Gastrocnemius medialis (tissue), 4 donors: Measurements from ENCODE around the gene AMIGO1. TPM values are rescaled to one million over a fixed set of nuclear protein-coding genes. Genes with fewer than 3 reads are reported as not detected.
"Not testable (repeated sequence)": the region's sequence is repeated elsewhere in the genome, so short reads cannot be mapped to it uniquely, and the experiment has no call there.

Source experiments
- ATAC-seq, 2 donors: fragments of 150-250 bp; one replicate each; pipeline ENCODE4 v1.9.1; 2016
- DNase-seq, 2 donors: peaks; one replicate each; pipeline ENCODE4 v3.0.0-alpha.2; 2019
- H3K27ac ChIP-seq, 4 donors: fragments of 200-600 bp; sonication (generic); 1 replicate in 1 of 4; 2 replicates in 3 of 4; pipeline ENCODE4 v1.5.1; 2016 to 2018; ENCODE audit warnings: mild to moderate bottlenecking in 2 of 4, moderate library complexity in 1 of 4
- H3K27me3 ChIP-seq, 3 donors: fragments of 200-600 bp; sonication (generic) in 2 of 3; 1 replicate in 1 of 3; 2 replicates in 2 of 3; pipeline versions ENCODE4 v1.5.1 to v1.6.0; 2016 to 2019; ENCODE audit warnings: mild to moderate bottlenecking in 1 of 3, moderate library complexity in 1 of 3
- H3K36me3 ChIP-seq, 2 donors: fragments of 200-600 bp; sonication (generic) in 1 of 2; one replicate each; pipeline ENCODE4 v1.5.1; 2017 to 2018
- H3K4me1 ChIP-seq, 2 donors: fragments of 200-600 bp; sonication (generic) in 1 of 2; one replicate each; pipeline ENCODE4 v1.5.1; 2016 to 2017; ENCODE audit warnings: mild to moderate bottlenecking in 2 of 2
- H3K4me3 ChIP-seq, 4 donors: fragments of 200-600 bp; sonication (generic) in 3 of 4; 1 replicate in 1 of 4; 2 replicates in 3 of 4; pipeline ENCODE4 v1.5.1; 2016 to 2019; ENCODE audit warnings: mild to moderate bottlenecking in 2 of 4
- H3K9me3 ChIP-seq, 3 donors: fragments of 200-600 bp; sonication (generic) in 2 of 3; 1 replicate in 1 of 3; 2 replicates in 2 of 3; pipeline ENCODE4 v1.5.1; 2016 to 2019
- POLR2A ChIP-seq, 2 donors: fragments of 450-650 bp; IDR thresholded peaks; one replicate each; pipeline ENCODE4 v1.6.1; 2017; ENCODE audit warnings: antibody characterized with exemption in 2 of 2, mild to moderate bottlenecking in 2 of 2, moderate library complexity in 2 of 2
- in situ Hi-C, 4 donors: fragments of 200-750 bp; cut with MboI; loops; one replicate each; pipeline versions ENCODE4 v1.15.0 to v1.8.0; 2017; ENCODE audit warnings: low sequenced_read_pairs in 4 of 4
- intact Hi-C: fragments of 100-400 bp; cut with DNase I; formaldehyde crosslinking; loops from one replicate; pipeline ENCODE4 v1.15.1; 2023; ENCODE audit warnings: low total_unique reads
- total RNA-seq, 4 donors: library from RNA; depleted of rRNA; stranded (reverse); fragments of >200 nt; gene quantifications; one replicate each; pipeline versions ENCODE4 v1.1.0 to v1.2.3, GENCODE V29; 2016
- TF ChIP-seq, protein P1 (sequence below), 5 experiments: fragments of 450-650 bp in 3 of 5; fragments of 200-600 bp in 2 of 5; sonication (generic) in 2 of 5; IDR thresholded peaks in 4 of 5; conservative IDR thresholded peaks in 1 of 5; 1 replicate in 4 of 5; 2 replicates in 1 of 5; pipeline ENCODE4 v1.5.1; 2016 to 2019; ENCODE audit warnings: antibody characterized with exemption in 5 of 5, mild to moderate bottlenecking in 3 of 5, moderate library complexity in 3 of 5

The AMIGO1 gene
- total RNA-seq, 4 donors from 2014 or later, result 8.6 to 20.9 (median 15.1) TPM

GRCh38 chr1:109475261-109475660 is 34.3 kb downstream of the AMIGO1 start:
- in situ Hi-C loops, result no loop called here
- no peak overlapping the region for H3K4me3 ChIP-seq
- intact Hi-C loops, result no loop called here
- no peak for TF ChIP-seq POLR2A (IDR thresholded peaks at IDR 0.05)
- TF ChIP-seq, protein P1, sequence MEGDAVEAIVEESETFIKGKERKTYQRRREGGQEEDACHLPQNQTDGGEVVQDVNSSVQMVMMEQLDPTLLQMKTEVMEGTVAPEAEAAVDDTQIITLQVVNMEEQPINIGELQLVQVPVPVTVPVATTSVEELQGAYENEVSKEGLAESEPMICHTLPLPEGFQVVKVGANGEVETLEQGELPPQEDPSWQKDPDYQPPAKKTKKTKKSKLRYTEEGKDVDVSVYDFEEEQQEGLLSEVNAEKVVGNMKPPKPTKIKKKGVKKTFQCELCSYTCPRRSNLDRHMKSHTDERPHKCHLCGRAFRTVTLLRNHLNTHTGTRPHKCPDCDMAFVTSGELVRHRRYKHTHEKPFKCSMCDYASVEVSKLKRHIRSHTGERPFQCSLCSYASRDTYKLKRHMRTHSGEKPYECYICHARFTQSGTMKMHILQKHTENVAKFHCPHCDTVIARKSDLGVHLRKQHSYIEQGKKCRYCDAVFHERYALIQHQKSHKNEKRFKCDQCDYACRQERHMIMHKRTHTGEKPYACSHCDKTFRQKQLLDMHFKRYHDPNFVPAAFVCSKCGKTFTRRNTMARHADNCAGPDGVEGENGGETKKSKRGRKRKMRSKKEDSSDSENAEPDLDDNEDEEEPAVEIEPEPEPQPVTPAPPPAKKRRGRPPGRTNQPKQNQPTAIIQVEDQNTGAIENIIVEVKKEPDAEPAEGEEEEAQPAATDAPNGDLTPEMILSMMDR (IDR thresholded peaks at IDR 0.05 in 4 of 5, conservative IDR thresholded peaks at IDR 0.05 in 1 of 5), result no peak
- DNase-seq (no peak), ATAC-seq (no peak)
- no peaks in the 10 kb centered on the region for H3K27me3 ChIP-seq
- no peaks in the 10 kb centered on the region for H3K9me3 ChIP-seq
- H3K4me1 ChIP-seq, result peaks cover 55 to 75% of the 10 kb centered on the region in 2 donors
- peak overlapping the region; percentile 93 to 100 (median 97) for H3K27ac ChIP-seq
- peaks cover 0 to 44% of the 10 kb centered on the region in 2 donors for H3K36me3 ChIP-seq

- DNase-seq (no peak), ATAC-seq (no peak)
- Histone ChIP-seq H3K36me3 (peaks cover 0 to 38% of the 10 kb centered on the region in 2 donors), H3K4me3 (no peak overlapping the region), H3K27ac (peak overlapping the region; percentile 93 to 100 (median 97)), H3K4me1 (peaks cover 56 to 75% of the 10 kb centered on the region in 2 donors), H3K9me3 (no peaks in the 10 kb centered on the region), H3K27me3 (no peaks in the 10 kb centered on the region)
- TF ChIP-seq, protein P1 (IDR thresholded peaks at IDR 0.05 in 4 of 5, conservative IDR thresholded peaks at IDR 0.05 in 1 of 5), result no peak
- no peak for TF ChIP-seq POLR2A (IDR thresholded peaks at IDR 0.05)
- intact Hi-C loops (no loop called here), in situ Hi-C loops (no loop called here)
Measured at GRCh38 chr1:109474697-109475096, 34.8 kb downstream of the AMIGO1 start.

DNA sequence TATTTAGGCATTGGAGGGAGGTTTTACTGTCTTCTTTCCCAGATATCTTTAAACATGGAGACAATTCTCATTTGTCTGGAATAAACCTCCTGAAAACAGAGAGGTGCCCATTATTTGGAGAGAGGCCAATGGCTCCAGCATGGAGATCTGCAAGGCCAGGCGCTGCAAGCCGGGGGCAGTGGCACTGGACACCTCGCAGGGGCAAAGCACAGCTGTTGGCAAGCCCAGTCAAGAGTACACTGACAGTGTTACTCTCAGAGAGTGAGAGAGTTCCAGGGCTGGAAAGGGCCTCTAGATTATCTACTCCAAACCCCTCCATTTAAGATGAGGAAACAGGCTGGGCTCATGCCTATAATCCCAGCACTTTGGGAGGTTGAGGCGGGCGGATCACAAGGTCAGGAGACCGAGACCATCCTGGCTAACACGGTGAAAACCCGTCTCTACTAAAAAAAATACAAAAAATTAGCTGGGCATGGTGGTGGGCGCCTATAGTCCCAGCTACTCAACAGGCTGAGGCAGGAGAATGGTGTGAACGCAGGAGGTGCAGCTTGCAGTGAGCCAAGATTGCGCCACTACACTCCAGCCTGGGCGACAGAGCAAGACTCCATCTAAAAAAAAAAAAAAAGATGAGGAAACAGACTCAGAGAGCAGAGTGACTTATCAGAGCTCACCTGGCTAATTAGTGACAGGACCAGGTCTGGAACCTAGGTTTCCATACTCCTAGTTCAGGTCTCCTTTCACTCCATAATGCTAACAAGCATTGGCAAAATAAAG is 36.1 kb downstream of the AMIGO1 start:
- Histone ChIP-seq H3K36me3 (peaks cover 0 to 26% of the 10 kb centered on the region in 2 donors), H3K4me1 (peaks cover 68 to 78% of the 10 kb centered on the region in 2 donors), H3K4me3 (peak overlapping the region in 3 of 4 donors; percentile 15 to 27 (median 26)), H3K27ac (peak overlapping the region; percentile 93 to 100 (median 97))
- ATAC-seq (peak; percentile 40 to 52), DNase-seq (peak in 1 of 2 donors; percentile 75)
- H3K27me3 ChIP-seq, intact Hi-C loops, in situ Hi-C loops, H3K9me3 ChIP-seq: not testable (repeated sequence)

GRCh38 chr1:109472779-109473178 is 36.7 kb downstream of the AMIGO1 start:
- peak; percentile 28 to 36 for ATAC-seq
- Histone ChIP-seq H3K27ac (peak overlapping the region; percentile 93 to 100 (median 97)), H3K9me3 (no peaks in the 10 kb centered on the region), H3K27me3 (no peaks in the 10 kb centered on the region), H3K4me1 (peaks cover 74 to 81% of the 10 kb centered on the region in 2 donors), H3K36me3 (peaks cover 0 to 25% of the 10 kb centered on the region in 2 donors), H3K4me3 (peak overlapping the region in 3 of 4 donors; percentile 15 to 27 (median 26))
- in situ Hi-C loops (no loop called here), intact Hi-C loops (no loop called here)
- TF ChIP-seq POLR2A (IDR thresholded peaks at IDR 0.05), result no peak
- TF ChIP-seq, protein P1 (IDR thresholded peaks at IDR 0.05 in 4 of 5, conservative IDR thresholded peaks at IDR 0.05 in 1 of 5), result no peak
- no peak for DNase-seq

DNA sequence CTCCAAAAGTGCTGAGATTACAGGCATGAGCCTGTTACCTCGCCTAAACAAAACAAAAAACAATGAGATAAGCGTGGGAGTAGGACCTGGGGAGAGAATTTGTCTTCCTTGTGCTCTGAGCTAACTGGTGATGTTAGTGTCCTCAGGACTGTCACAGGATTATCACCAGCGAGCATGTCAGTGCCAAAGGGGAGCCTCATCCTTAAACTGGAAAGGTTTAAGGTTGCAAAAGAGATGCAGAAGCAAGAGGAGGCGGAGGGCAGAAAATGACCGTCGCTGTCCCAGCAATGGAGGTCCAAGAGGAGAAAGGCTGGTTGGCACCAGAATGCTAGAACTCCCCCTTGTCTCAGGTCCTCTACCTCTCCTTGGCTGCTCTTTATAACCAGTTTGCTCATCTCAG is 39.3 kb downstream of the AMIGO1 start:
- H3K9me3 ChIP-seq, result no peaks in the 10 kb centered on the region
- peak; percentile 53 to 72 for TF ChIP-seq POLR2A (IDR thresholded peaks at IDR 0.05)
- TF ChIP-seq, protein P1 (IDR thresholded peaks at IDR 0.05 in 4 of 5, conservative IDR thresholded peaks at IDR 0.05 in 1 of 5), result no peak
- H3K27me3 ChIP-seq, result no peaks in the 10 kb centered on the region
- intact Hi-C loops (no loop called here), in situ Hi-C loops (no loop called here)
- peaks cover 0 to 2% of the 10 kb centered on the region in 2 donors for H3K36me3 ChIP-seq
- peaks cover 73 to 77% of the 10 kb centered on the region in 2 donors for H3K4me1 ChIP-seq
- ATAC-seq, result peak; percentile 47 to 53
- peak overlapping the region in 2 of 4 donors; percentile 12 to 29 for H3K4me3 ChIP-seq
- DNase-seq, result peak; percentile 68 to 70
- peak overlapping the region; percentile 93 to 100 (median 97) for H3K27ac ChIP-seq
